Ramos (cell line): ENCODE measurements around the gene PI3.

Experiments
- in situ Hi-C: fragments of 300-500 bp; cut with MboI; formaldehyde crosslinking; loops from one replicate; pipeline ENCODE4 v1.14.3; 2022; ENCODE audit warnings: low sequenced_read_pairs; ENCODE audit not compliant: unreplicated experiment

Gene PI3

GRCh38 chr20:45183084-45183483 is 8.4 kb downstream of the PI3 start:
- in situ Hi-C loops, result no loop called here

- in situ Hi-C loops, result no loop called here
Observed at GRCh38 chr20:45187693-45188092, 13.0 kb downstream of the PI3 start.

GRCh38 chr20:45189067-45189609 is 14.4 kb downstream of the PI3 start:
- in situ Hi-C loops, result no loop called here

- in situ Hi-C loops, result no loop called here
Observed at GRCh38 chr20:45189861-45190260, 15.2 kb downstream of the PI3 start.

GRCh38 chr20:45191926-45192325 is 17.2 kb downstream of the PI3 start:
- in situ Hi-C loops, result no loop called here

- in situ Hi-C loops, result no loop called here
Observed at GRCh38 chr20:45193331-45193730, 18.6 kb downstream of the PI3 start.

GRCh38 chr20:45206725-45207124 is 32.0 kb downstream of the PI3 start, which contains the start of gene SEMG1:
Gene SEMG1 (plus strand): TSS chr20:45207033. CDS start chr20:45207054, 21 bp downstream.
- in situ Hi-C loops, result no loop called here

GRCh38 chr20:45209924-45210323 is 35.2 kb downstream of the PI3 start:
- in situ Hi-C loops, result no loop called here

GRCh38 chr20:45211569-45212474 is 37.1 kb downstream of the PI3 start:
- in situ Hi-C loops, result no loop called here

- in situ Hi-C loops, result no loop called here
Observed at GRCh38 chr20:45212836-45213235, 38.1 kb downstream of the PI3 start.

- in situ Hi-C loops, result no loop called here
Observed at GRCh38 chr20:45218124-45218523, 43.4 kb downstream of the PI3 start.

GRCh38 chr20:45218636-45219035 is 43.9 kb downstream of the PI3 start:
- in situ Hi-C loops, result no loop called here

- in situ Hi-C loops, result no loop called here
Observed at GRCh38 chr20:45221076-45221475, 46.4 kb downstream of the PI3 start, which contains the start of gene SEMG2. Gene SEMG2 (plus strand): TSS chr20:45221373. CDS start chr20:45221390, 17 bp downstream.

GRCh38 chr20:45223136-45223535 is 48.4 kb downstream of the PI3 start:
- in situ Hi-C loops, result no loop called here
